ENCODE measurements around the gene TMA7B. TPM values are rescaled to one million over a fixed set of nuclear protein-coding genes. Genes with fewer than 3 reads are reported as not detected.
A peak's percentile ranks its signal among the peaks of the same experiment; 100 is the strongest.

The TMA7B gene
- total and polyA plus RNA-seq, 10 of the 15 experiments (the other 5 are each of a cell fraction or from before 2014, with no cell fraction given): 0.33 to 2.9 (median 1.8) TPM

DNA sequence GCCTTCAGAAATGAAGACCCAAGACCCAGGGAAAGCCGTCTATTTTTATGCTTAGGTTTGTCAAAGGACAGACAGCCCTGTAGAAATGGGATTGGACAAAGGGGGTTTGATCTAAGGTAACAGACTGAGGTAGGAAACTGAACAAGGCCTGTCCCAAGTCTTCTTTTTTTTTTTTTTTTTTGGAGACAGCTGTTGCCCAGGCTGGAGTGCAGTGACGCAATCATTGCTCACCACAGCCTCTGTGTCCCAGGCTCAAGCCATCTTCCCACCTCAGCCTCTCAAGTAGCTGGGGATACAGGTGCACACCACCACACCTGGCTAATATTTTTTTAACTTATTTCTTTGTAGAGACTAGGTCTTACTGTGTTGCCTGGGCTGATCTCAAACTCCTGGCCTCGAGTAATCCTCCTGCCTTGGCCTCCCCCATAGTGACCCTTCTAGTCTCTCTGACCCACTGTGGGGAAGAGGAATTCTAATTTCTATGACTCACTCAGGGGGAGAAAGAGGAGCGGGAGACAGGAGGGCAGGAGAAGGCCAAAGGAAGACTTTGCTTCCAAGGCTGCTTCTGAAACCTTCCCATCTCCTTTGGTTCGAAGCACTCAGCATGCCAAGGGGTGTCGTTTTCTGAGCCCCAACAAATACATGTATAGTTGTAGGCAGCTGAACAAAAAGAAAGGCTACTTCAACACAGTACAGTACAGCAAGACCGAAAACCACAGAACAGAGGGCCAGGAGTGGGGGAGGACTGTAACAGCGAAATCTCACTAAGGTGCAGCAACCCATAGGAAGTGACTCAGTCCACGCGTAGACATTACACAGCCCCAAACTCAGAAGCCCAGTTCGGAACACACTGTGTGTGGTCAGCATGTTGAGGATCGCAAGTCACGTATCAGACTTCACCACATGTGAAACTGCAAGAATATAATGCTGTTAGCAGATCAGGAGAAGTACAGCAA is 872 bp downstream of the TMA7B start (continued):
- no peak for TF ChIP-seq ZBTB4 (CRISPR knock-in tag; IDR thresholded peaks at IDR 0.05)
- TF ChIP-seq, protein P1, sequence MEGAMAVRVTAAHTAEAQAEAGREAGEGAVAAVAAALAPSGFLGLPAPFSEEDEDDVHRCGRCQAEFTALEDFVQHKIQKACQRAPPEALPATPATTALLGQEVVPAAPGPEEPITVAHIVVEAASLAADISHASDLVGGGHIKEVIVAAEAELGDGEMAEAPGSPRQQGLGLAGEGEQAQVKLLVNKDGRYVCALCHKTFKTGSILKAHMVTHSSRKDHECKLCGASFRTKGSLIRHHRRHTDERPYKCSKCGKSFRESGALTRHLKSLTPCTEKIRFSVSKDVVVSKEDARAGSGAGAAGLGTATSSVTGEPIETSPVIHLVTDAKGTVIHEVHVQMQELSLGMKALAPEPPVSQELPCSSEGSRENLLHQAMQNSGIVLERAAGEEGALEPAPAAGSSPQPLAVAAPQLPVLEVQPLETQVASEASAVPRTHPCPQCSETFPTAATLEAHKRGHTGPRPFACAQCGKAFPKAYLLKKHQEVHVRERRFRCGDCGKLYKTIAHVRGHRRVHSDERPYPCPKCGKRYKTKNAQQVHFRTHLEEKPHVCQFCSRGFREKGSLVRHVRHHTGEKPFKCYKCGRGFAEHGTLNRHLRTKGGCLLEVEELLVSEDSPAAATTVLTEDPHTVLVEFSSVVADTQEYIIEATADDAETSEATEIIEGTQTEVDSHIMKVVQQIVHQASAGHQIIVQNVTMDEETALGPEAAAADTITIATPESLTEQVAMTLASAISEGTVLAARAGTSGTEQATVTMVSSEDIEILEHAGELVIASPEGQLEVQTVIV (IDR thresholded peaks at IDR 0.05; ENCODE audit: borderline replicate concordance, partially characterized antibody): no peak
- TF ChIP-seq ZSCAN29 (IDR thresholded peaks at IDR 0.05): 0 out of 2 replicates have a peak, but pooled peaks have one; percentile 32
- no peak for TF ChIP-seq MYC (IDR thresholded peaks at IDR 0.05; ENCODE audit: insufficient read depth, insufficient read length, insufficient replicate concordance, low read length, severe bottlenecking)
- TF ChIP-seq STAT3 (IDR thresholded peaks at IDR 0.05; ENCODE audit: low read depth, low read length): no peak
- no peak for TF ChIP-seq KAT2A (conservative IDR thresholded peaks at IDR 0.05; ENCODE audit: control insufficient read depth, low read depth, low read length)
- TF ChIP-seq NRF1 (conservative IDR thresholded peaks at IDR 0.05; ENCODE audit: low read depth, low read length): no peak
- TF ChIP-seq, protein P2, sequence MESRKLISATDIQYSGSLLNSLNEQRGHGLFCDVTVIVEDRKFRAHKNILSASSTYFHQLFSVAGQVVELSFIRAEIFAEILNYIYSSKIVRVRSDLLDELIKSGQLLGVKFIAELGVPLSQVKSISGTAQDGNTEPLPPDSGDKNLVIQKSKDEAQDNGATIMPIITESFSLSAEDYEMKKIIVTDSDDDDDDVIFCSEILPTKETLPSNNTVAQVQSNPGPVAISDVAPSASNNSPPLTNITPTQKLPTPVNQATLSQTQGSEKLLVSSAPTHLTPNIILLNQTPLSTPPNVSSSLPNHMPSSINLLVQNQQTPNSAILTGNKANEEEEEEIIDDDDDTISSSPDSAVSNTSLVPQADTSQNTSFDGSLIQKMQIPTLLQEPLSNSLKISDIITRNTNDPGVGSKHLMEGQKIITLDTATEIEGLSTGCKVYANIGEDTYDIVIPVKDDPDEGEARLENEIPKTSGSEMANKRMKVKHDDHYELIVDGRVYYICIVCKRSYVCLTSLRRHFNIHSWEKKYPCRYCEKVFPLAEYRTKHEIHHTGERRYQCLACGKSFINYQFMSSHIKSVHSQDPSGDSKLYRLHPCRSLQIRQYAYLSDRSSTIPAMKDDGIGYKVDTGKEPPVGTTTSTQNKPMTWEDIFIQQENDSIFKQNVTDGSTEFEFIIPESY (IDR thresholded peaks at IDR 0.05): 0 out of 2 replicates have a peak, but pooled peaks have one; percentile 8
- no peak for TF ChIP-seq TCF3 (IDR thresholded peaks at IDR 0.05; ENCODE audit: borderline replicate concordance, insufficient read depth, low read depth, low read length)
- peak in 1 of 2 experiments; percentile 54; a peak in 1 of 4 replicates for TF ChIP-seq CEBPB (IDR thresholded peaks at IDR 0.05; ENCODE audit: borderline replicate concordance in 1 of 2, low read depth in 2 of 2, low read length in 2 of 2)
- peak; percentile 76 for TF ChIP-seq DPF2 (IDR thresholded peaks at IDR 0.05)
- TF ChIP-seq HDGF (IDR thresholded peaks at IDR 0.05): peak; percentile 61; the same call in 1 of the 2 replicates
- TF ChIP-seq ZNF384 (IDR thresholded peaks at IDR 0.05; ENCODE audit: borderline replicate concordance, low read depth, low read length): no peak
- TF ChIP-seq ELK1 (IDR thresholded peaks at IDR 0.05; ENCODE audit: low read depth, low read length): no peak

All from GM12878 (cell line).